KMS-11 (cell line): Measurements from ENCODE around the gene CPLANE2.

Source experiments
- H2AFZ ChIP-seq: fragments of 200-600 bp; sonication (generic); 2 replicates; pipeline ENCODE4 v1.6.1; 2016; ENCODE audit warnings: antibody characterized with exemption, mixed run types, low read depth
- H3K27ac ChIP-seq: fragments of 200-600 bp; sonication (generic); 2 replicates; pipeline ENCODE4 v1.6.1; 2016; ENCODE audit warnings: mild to moderate bottlenecking, mixed run types
- H3K27me3 ChIP-seq: fragments of 200-600 bp; sonication (generic); 2 replicates; pipeline ENCODE4 v1.6.1; 2017; ENCODE audit warnings: mild to moderate bottlenecking, low read depth, mixed run types, moderate library complexity; ENCODE audit not compliant: insufficient read depth
- H3K36me3 ChIP-seq: fragments of 200-600 bp; sonication (generic); 2 replicates; pipeline ENCODE4 v1.6.1; 2017; ENCODE audit warnings: mild to moderate bottlenecking, mixed run types; ENCODE audit not compliant: insufficient read depth
- H3K4me1 ChIP-seq: fragments of 200-600 bp; sonication (generic); 2 replicates; pipeline ENCODE4 v1.6.1; 2016; ENCODE audit warnings: mild to moderate bottlenecking, low read depth, mixed run types; ENCODE audit not compliant: poor library complexity, severe bottlenecking
- H3K4me2 ChIP-seq: fragments of 200-600 bp; sonication (generic); 2 replicates; pipeline ENCODE4 v1.7.0; 2016; ENCODE audit warnings: mild to moderate bottlenecking, mixed run types
- H3K4me3 ChIP-seq: fragments of 200-600 bp; sonication (generic); IDR thresholded peaks from 2 replicates; pipeline ENCODE4 v1.6.1; 2017; ENCODE audit warnings: low read depth, low read length, mixed read lengths; ENCODE audit not compliant: insufficient read depth
- H3K79me2 ChIP-seq: fragments of 200-600 bp; sonication (generic); 2 replicates; pipeline ENCODE4 v1.6.1; 2016; ENCODE audit warnings: low read depth, mixed run types; ENCODE audit not compliant: insufficient read depth
- H3K9ac ChIP-seq: fragments of 200-600 bp; sonication (generic); 2 replicates; pipeline ENCODE4 v1.6.1; 2016; ENCODE audit warnings: mild to moderate bottlenecking, mixed run types
- H4K20me1 ChIP-seq: fragments of 200-600 bp; sonication (generic); 2 replicates; pipeline ENCODE4 v1.6.1; 2016; ENCODE audit warnings: mild to moderate bottlenecking, mixed run types; ENCODE audit not compliant: insufficient read depth
- TF ChIP-seq, protein P1 (sequence below): fragments of 200-600 bp; sonication (generic); conservative IDR thresholded peaks from 2 replicates; pipeline ENCODE4 v1.6.1; 2017; ENCODE audit warnings: low read depth, mild to moderate bottlenecking, antibody characterized with exemption, low read length, moderate library complexity, mixed read lengths

The CPLANE2 gene

DNA sequence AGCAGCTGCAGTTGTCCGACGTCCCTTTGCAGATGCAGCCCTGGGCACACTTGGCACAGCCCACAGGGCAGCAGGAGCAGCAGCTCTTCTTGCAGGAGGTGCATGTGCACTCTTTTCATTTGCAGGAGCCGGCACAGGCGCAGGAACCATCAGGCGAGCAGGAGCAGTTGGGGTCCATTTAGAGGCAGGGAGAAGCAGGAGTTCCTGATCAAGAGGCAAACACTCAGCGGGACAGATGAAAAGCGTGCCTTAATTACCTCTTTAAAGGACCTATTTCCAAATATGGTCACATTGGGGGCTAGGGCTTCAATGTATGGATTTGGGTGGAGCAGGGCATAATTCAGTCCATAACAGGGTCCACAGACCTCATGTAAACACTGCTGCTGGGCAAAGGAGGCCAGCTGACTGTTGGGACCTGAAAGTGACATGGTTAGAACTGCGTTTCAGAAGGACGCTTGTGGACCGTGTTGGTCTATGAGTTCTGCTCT, 4.3 kb upstream of the CPLANE2 start:
- H3K4me2 ChIP-seq: no peak overlapping the region
- H3K79me2 ChIP-seq: no peaks in the 10 kb centered on the region
- H3K27me3 ChIP-seq: no peaks in the 10 kb centered on the region
- peaks cover 19% of the 10 kb centered on the region for H3K4me1 ChIP-seq
- no peaks in the 10 kb centered on the region for H4K20me1 ChIP-seq
- H3K4me3 ChIP-seq: no peak overlapping the region
- no peak overlapping the region for H3K27ac ChIP-seq
- no peak overlapping the region for H2AFZ ChIP-seq
- TF ChIP-seq, protein P1, sequence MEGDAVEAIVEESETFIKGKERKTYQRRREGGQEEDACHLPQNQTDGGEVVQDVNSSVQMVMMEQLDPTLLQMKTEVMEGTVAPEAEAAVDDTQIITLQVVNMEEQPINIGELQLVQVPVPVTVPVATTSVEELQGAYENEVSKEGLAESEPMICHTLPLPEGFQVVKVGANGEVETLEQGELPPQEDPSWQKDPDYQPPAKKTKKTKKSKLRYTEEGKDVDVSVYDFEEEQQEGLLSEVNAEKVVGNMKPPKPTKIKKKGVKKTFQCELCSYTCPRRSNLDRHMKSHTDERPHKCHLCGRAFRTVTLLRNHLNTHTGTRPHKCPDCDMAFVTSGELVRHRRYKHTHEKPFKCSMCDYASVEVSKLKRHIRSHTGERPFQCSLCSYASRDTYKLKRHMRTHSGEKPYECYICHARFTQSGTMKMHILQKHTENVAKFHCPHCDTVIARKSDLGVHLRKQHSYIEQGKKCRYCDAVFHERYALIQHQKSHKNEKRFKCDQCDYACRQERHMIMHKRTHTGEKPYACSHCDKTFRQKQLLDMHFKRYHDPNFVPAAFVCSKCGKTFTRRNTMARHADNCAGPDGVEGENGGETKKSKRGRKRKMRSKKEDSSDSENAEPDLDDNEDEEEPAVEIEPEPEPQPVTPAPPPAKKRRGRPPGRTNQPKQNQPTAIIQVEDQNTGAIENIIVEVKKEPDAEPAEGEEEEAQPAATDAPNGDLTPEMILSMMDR: no peak
- no peak overlapping the region for H3K9ac ChIP-seq
- H3K36me3 ChIP-seq: no peaks in the 10 kb centered on the region

DNA sequence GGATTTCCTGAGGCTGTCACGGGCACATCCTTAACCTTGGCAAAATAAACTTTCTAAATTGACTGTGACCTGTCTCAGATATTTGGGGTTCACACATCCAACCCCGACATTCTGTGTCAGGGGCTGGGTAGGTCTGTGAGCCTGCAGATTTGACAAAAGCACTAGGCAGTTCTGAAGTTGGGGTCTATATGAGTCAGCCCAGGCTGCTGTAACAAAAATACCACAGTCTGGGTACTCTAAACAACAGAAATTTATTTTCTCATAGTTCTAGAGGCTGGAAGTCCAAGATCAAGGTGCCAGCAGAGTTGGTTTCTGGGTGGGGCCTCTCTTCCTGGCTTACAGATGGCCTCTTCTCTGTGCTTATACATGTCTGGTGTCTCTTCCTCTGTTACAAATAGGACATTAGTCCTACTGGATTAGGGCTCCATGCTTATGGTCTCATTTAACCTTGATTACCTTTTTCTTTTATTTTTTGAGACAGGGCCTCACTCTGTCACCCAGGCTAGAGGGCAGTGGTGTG, 3.0 kb upstream of the CPLANE2 start:
- TF ChIP-seq, protein P1: no peak
- Histone ChIP-seq H2AFZ (no peak overlapping the region), H3K27ac (no peak overlapping the region), H3K36me3 (no peaks in the 10 kb centered on the region), H3K4me3 (no peak overlapping the region), H3K79me2 (no peaks in the 10 kb centered on the region), H3K9ac (no peak overlapping the region), H3K4me1 (peaks cover 30% of the 10 kb centered on the region), H3K4me2 (no peak overlapping the region), H3K27me3 (no peaks in the 10 kb centered on the region), H4K20me1 (no peaks in the 10 kb centered on the region)

DNA sequence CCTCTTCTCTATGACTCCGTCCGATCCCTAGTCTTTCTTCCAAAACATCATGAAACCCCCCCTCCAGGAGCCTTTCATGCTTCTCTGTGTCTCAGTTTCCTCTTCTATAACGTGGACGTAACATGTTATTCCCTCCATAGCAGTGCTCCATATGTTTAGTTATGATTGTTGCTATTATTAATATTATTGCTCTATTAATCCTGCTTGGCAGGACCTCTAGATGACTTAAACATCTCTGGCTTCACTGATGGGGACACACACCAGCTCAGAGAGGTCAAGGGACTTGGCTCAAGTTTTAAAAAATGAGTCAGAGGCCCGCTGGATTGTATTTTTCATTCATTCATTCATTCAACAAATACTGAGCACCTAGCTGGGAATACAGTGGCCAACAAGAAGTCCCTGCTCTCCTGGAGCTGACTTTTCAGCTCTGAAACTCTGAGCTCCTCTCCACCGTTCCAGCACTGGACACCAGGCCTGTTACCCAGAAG, 404 bp upstream of the CPLANE2 start:
- Histone ChIP-seq H2AFZ (peak overlapping the region; percentile 88), H3K27ac (peak overlapping the region; percentile 54), H3K36me3 (no peaks in the 10 kb centered on the region), H4K20me1 (no peaks in the 10 kb centered on the region), H3K4me2 (peak overlapping the region; percentile 90), H3K27me3 (no peaks in the 10 kb centered on the region), H3K79me2 (no peaks in the 10 kb centered on the region), H3K4me1 (peaks cover 21% of the 10 kb centered on the region), H3K9ac (peak overlapping the region; percentile 44), H3K4me3 (no peak overlapping the region)
- TF ChIP-seq, protein P1: no peak

DNA sequence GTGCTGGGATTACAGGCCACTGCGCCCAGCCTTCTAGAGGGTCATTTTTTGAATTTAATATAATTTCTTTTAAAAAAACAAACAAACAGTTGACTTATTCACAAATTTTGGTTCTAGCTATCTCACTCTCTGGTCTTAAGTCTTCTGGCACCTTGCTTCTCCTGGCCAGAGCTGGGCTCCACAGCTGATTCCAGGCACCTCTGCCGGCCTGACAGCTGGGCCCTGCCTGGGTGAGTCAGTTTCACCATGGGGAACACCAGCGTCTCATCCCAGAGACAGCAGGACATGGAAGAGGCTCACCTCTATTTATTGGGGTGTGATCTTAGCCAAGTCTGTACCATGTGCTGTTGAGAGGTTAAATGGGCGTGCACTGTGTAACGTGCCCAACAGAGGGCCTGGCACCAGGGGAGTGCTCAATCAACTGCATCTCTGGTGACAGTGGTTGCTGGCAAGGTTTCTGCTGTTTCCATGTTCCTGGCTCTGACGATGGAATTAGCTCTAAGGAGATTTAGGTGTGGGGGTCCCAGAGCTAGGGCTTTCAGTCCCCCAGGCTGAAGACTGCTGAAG, 956 bp downstream of the CPLANE2 start:
- TF ChIP-seq, protein P1: peak; percentile 54
- no peaks in the 10 kb centered on the region for H4K20me1 ChIP-seq
- peak overlapping the region; percentile 44; the same call in 1 of the 2 replicates for H3K9ac ChIP-seq
- no peaks in the 10 kb centered on the region for H3K27me3 ChIP-seq
- H3K36me3 ChIP-seq: no peaks in the 10 kb centered on the region
- peak overlapping the region; percentile 88 for H2AFZ ChIP-seq
- peak overlapping the region; percentile 34; the same call in 1 of the 2 replicates for H3K27ac ChIP-seq
- no peak overlapping the region for H3K4me3 ChIP-seq
- H3K4me2 ChIP-seq: peak overlapping the region; percentile 55
- H3K4me1 ChIP-seq: peaks cover 21% of the 10 kb centered on the region
- H3K79me2 ChIP-seq: no peaks in the 10 kb centered on the region
